ENCODE results near the gene LMF2. TPM values are rescaled to one million over a fixed set of nuclear protein-coding genes. Genes with fewer than 3 reads are reported as not detected.
A peak's percentile ranks its signal among the peaks of the same experiment; 100 is the strongest.

LMF2 gene
- total RNA-seq, 2 donors from 2014 or later, result 97.8 to 149 TPM

DNA sequence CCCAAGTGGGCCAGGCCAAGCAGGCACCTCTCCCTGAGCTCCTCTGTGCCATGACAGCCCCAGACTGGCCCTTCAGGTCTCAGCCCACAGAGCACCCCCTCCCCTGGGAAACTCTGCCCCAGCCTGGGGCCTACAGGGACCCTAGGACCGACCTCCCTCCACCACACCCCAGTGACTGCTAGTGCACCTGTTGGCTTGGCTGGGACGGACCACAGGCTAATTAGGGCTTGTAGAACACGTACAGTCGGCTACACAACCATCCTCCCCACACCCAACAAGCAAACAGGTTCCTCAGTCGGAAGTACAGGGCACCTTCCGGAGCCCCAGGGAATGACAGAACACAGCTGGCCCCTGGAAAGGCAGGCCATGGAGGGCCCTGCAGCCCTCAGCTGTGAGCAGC is 37.0 kb downstream of the LMF2 start:
- no peaks in the 10 kb centered on the region for H3K36me3 Mint-ChIP-seq
- no peak for DNase-seq (ENCODE audit: low spot score)

DNA sequence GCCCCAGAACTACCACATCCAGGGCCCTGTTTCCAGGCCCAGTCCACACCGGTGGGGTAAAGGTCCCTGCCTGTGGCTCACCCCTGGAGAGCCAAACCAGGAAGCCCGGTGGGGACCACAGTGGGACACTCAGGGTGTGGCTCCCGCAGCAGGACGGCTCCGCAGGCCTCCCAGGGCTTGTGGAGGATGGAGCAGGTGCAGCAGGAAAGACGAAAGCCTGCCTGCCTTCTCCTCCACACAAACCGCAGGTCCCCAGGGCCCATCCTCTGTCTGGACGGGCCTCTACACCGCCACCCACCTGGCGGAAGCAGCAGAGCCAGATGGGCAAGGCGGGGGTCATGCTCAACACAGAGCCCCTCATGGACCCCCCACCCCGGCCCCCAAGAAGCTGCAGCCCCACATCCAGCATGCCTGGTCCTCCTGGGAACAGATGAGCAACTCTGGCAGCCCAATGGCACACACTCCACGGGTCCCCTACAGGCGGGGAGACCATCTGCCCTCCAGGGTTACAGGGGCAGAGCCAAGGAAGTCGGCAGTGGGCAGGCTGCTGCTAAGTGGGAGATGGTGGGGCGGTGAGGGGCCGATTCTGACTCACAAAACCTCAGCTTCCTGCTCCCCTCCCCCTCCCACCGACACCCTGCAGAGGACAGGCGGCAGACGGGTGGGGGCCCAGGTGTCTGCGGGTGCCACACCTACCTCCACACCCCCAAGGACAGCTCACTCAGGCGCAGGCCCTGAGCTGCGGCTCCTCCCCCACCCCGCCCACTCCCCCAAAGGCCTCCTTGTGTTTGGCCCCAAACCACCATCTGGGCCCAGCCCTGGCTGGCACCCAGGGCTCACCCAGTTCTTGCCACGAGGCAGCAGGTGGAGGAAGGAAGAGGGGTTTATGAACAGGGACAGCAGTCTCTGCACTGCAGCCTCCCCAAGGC is 37.9 kb downstream of the LMF2 start:
- H3K27me3 Mint-ChIP-seq, result no peaks in the 10 kb centered on the region
- DNase-seq (ENCODE audit: low spot score) (peak; percentile 96), ATAC-seq (peak; percentile 89 to 91)
- no peaks in the 10 kb centered on the region for H3K9me3 Mint-ChIP-seq
- peak overlapping the region; percentile 70 to 81 for H3K27ac Mint-ChIP-seq
- peaks cover 29 to 45% of the 10 kb centered on the region in 2 donors for H3K4me1 Mint-ChIP-seq (ENCODE audit: low read depth in 2 of 2)
- peak overlapping the region; percentile 53 for H3K4me3 Mint-ChIP-seq
- no peaks in the 10 kb centered on the region for H3K36me3 Mint-ChIP-seq

More for the DNA sequence above, 37.0 kb downstream of the LMF2 start:
- no peaks in the 10 kb centered on the region for H3K9me3 Mint-ChIP-seq
- peak overlapping the region; percentile 53 for H3K4me3 Mint-ChIP-seq
- no peaks in the 10 kb centered on the region for H3K27me3 Mint-ChIP-seq
- ATAC-seq, result no peak
- peak overlapping the region; percentile 70 to 81 for H3K27ac Mint-ChIP-seq
- peaks cover 29 to 45% of the 10 kb centered on the region in 2 donors for H3K4me1 Mint-ChIP-seq (ENCODE audit: low read depth in 2 of 2)

DNA sequence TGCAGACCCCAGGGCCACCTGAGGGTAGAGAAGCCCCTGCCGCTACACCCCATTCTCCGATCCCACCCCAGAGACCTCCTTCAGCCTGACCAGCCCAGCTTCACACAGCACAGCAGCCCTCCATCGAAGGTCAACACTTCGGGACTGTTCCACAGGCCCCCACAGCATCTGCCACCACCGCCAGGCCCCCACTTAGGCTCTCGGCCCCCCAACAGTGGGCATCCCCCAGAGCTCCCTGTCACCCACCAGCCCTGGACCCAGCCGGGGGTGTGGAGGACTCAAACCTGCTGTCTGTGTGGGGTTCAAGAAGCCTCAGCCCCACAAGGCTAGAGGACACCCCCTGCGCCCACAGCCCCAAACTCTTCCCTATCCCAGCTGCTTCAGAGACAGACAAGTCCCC is 38.9 kb downstream of the LMF2 start:
- Mint-ChIP-seq H3K9me3 (no peaks in the 10 kb centered on the region), H3K27me3 (no peaks in the 10 kb centered on the region), H3K4me1 (ENCODE audit: low read depth in 2 of 2) (peaks cover 21 to 39% of the 10 kb centered on the region in 2 donors), H3K4me3 (no peak overlapping the region), H3K27ac (peak overlapping the region; percentile 70 to 81), H3K36me3 (no peaks in the 10 kb centered on the region)
- ATAC-seq, result no peak
- DNase-seq (ENCODE audit: low spot score), result no peak

GRCh38 chr22:50467773-50468440 is 39.6 kb downstream of the LMF2 start:
- Mint-ChIP-seq H3K4me1 (ENCODE audit: low read depth in 2 of 2) (peaks cover 14 to 32% of the 10 kb centered on the region in 2 donors), H3K4me3 (no peak overlapping the region), H3K36me3 (no peaks in the 10 kb centered on the region), H3K9me3 (no peaks in the 10 kb centered on the region), H3K27me3 (no peaks in the 10 kb centered on the region), H3K27ac (peak overlapping the region in 1 of 2 donors; percentile 70)
- ATAC-seq (no peak), DNase-seq (ENCODE audit: low spot score) (no peak)

GRCh38 chr22:50467341-50467740 is 40.2 kb downstream of the LMF2 start:
- H3K27me3 Mint-ChIP-seq, result no peaks in the 10 kb centered on the region
- ATAC-seq (no peak), DNase-seq (ENCODE audit: low spot score) (no peak)
- no peaks in the 10 kb centered on the region for H3K9me3 Mint-ChIP-seq
- H3K36me3 Mint-ChIP-seq, result no peaks in the 10 kb centered on the region
- no peak overlapping the region for H3K4me3 Mint-ChIP-seq
- H3K4me1 Mint-ChIP-seq (ENCODE audit: low read depth in 2 of 2), result peaks cover 12 to 29% of the 10 kb centered on the region in 2 donors
- H3K27ac Mint-ChIP-seq, result peak overlapping the region in 1 of 2 donors; percentile 50

- H3K9me3 Mint-ChIP-seq, result no peaks in the 10 kb centered on the region
- peaks cover 4 to 15% of the 10 kb centered on the region in 2 donors for H3K4me1 Mint-ChIP-seq (ENCODE audit: low read depth in 2 of 2)
- ATAC-seq, result no peak
- no peaks in the 10 kb centered on the region for H3K27me3 Mint-ChIP-seq
- no peak overlapping the region for H3K27ac Mint-ChIP-seq
- H3K36me3 Mint-ChIP-seq, result no peaks in the 10 kb centered on the region
- DNase-seq (ENCODE audit: low spot score), result no peak
- H3K4me3 Mint-ChIP-seq, result no peak overlapping the region
Observed at GRCh38 chr22:50465066-50465930, 42.2 kb downstream of the LMF2 start.

- Mint-ChIP-seq H3K27ac (no peak overlapping the region), H3K9me3 (no peaks in the 10 kb centered on the region), H3K4me3 (no peak overlapping the region), H3K36me3 (no peaks in the 10 kb centered on the region), H3K27me3 (no peaks in the 10 kb centered on the region), H3K4me1 (ENCODE audit: low read depth in 2 of 2) (peaks cover 4 to 12% of the 10 kb centered on the region in 2 donors)
- ATAC-seq, result no peak
- no peak for DNase-seq (ENCODE audit: low spot score)
Observed at GRCh38 chr22:50464451-50464850, 43.1 kb downstream of the LMF2 start.

DNA sequence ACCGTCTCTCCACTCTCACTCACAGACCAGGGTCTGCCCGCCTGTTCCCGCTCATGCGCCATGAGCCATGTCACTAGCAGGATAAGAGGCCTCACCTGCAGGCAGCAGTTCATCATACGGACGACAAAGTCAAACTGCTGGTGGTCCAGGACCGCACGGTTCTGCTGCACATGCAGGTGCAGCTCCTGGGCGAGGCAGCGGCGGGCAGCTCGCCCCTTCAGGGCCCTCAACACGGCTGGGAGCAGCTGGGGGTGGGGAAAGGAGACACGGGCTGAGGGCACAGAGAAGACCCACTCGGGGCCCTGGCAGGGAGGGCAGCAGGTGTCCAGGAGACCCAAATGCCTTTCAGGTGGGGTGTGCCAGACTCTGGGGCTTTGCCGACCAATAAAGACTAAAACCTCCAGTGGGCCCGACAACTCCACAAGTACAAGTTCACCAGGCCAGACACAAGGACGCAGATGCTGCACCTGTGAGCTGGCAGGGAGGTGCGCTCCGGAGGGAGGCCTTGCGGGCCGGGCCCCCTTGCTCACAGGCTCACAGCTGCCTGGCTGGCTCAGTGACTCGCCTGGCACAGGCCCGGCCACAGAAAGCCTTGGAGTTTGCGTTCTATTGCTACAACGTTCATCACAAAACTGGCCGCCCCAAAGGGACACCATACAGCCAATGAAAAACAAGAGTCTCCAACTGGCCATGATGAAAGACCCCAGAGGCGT is 44.2 kb downstream of the LMF2 start:
- Mint-ChIP-seq H3K4me3 (no peak overlapping the region), H3K36me3 (no peaks in the 10 kb centered on the region), H3K27ac (no peak overlapping the region), H3K9me3 (no peaks in the 10 kb centered on the region), H3K4me1 (ENCODE audit: low read depth in 2 of 2) (peaks cover 0 to 7% of the 10 kb centered on the region in 2 donors), H3K27me3 (no peaks in the 10 kb centered on the region)
- DNase-seq (ENCODE audit: low spot score) (no peak), ATAC-seq (no peak)

GRCh38 chr22:50461979-50462540 is 45.4 kb downstream of the LMF2 start:
- no peaks in the 10 kb centered on the region for H3K27me3 Mint-ChIP-seq
- ATAC-seq, result no peak
- H3K9me3 Mint-ChIP-seq, result no peaks in the 10 kb centered on the region
- no peak overlapping the region for H3K27ac Mint-ChIP-seq
- H3K4me1 Mint-ChIP-seq (ENCODE audit: low read depth in 2 of 2), result peaks cover 0 to 11% of the 10 kb centered on the region in 2 donors
- H3K4me3 Mint-ChIP-seq, result no peak overlapping the region
- DNase-seq (ENCODE audit: low spot score), result no peak
- no peaks in the 10 kb centered on the region for H3K36me3 Mint-ChIP-seq

GRCh38 chr22:50461536-50461935 is 46.0 kb downstream of the LMF2 start:
- no peaks in the 10 kb centered on the region for H3K9me3 Mint-ChIP-seq
- no peaks in the 10 kb centered on the region for H3K27me3 Mint-ChIP-seq
- no peak overlapping the region for H3K4me3 Mint-ChIP-seq
- H3K4me1 Mint-ChIP-seq (ENCODE audit: low read depth in 2 of 2), result peaks cover 0 to 9% of the 10 kb centered on the region in 2 donors
- no peaks in the 10 kb centered on the region for H3K36me3 Mint-ChIP-seq
- no peak for DNase-seq (ENCODE audit: low spot score)
- no peak for ATAC-seq
- H3K27ac Mint-ChIP-seq, result no peak overlapping the region

DNA sequence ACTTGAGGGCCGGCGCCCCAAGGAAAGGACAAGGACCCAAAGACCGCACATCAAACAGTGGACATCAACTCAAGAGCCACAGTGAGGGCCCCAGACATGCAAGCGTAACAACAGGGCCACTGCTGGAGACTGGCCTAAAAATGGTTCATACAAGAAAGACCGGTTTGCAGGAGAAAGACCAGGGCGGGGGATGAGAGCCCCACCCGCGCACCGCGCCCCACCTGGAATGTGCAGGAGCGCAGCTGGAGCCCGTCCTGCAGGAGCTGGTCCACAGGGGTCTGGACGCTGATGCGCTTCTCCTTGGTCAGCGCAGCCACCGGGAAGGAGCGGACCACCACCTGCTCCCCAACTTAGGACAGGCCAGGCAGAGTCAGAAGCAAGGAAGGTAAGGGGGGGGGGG is 46.6 kb downstream of the LMF2 start:
- Mint-ChIP-seq H3K4me3 (no peak overlapping the region), H3K36me3 (no peaks in the 10 kb centered on the region), H3K27me3 (no peaks in the 10 kb centered on the region), H3K4me1 (ENCODE audit: low read depth in 2 of 2) (peaks cover 0 to 8% of the 10 kb centered on the region in 2 donors), H3K27ac (no peak overlapping the region), H3K9me3 (no peaks in the 10 kb centered on the region)
- DNase-seq (ENCODE audit: low spot score) (no peak), ATAC-seq (no peak)

DNA sequence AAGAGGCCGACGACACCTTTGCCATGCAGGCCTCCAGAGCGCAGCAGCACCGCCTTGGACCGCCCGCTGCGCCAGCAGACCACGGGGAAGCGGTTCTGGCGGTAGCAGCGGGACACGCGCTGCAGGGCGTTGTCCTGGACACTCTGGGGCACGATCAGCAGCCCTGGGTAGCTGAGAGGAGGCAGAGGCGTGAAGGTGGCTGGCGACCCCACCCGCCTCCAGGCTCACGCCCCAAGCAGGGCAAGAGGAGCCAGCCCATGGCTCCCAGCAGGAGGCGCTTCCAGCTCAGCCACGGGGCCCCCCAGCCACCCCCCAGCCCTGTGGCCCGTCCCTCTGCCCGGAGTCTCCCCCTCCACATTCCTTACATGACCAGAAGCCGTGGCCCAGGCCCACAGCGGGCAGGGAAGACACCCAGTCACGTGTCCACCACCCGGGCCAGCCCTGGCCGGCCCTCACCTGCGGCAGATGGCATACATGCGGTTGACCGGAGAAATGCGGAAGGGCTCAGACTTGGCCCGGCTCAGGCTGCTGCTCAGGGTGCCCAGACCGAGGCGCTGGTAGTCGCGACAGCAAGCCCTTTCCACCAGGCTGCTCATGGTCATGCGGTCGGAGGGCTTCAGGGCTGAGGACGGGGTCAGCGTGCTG is 47.9 kb downstream of the LMF2 start:
- ATAC-seq (no peak), DNase-seq (ENCODE audit: low spot score) (no peak)
- H3K4me1 Mint-ChIP-seq (ENCODE audit: low read depth in 2 of 2), result peaks cover 0 to 8% of the 10 kb centered on the region in 2 donors
- H3K4me3 Mint-ChIP-seq, result no peak overlapping the region
- H3K27me3 Mint-ChIP-seq, result no peaks in the 10 kb centered on the region
- no peaks in the 10 kb centered on the region for H3K36me3 Mint-ChIP-seq
- no peak overlapping the region for H3K27ac Mint-ChIP-seq
- no peaks in the 10 kb centered on the region for H3K9me3 Mint-ChIP-seq
